Progenitor cell of endocrine pancreas (in vitro differentiated cells): ENCODE results near the gene CAMK1D. TPM values are rescaled to one million over a fixed set of nuclear protein-coding genes. Genes with fewer than 3 reads are reported as not detected.
A peak's percentile ranks its signal among the peaks of the same experiment; 100 is the strongest.

Source experiments
- DNase-seq: peaks from one replicate; pipeline ENCODE4 v3.0.0; 2021; ENCODE audit warnings: low spot score; ENCODE audit not compliant: unreplicated experiment
- H3K27ac Mint-ChIP-seq: 2 replicates; pipeline ENCODE4 v1.8.0; 2021; ENCODE audit warnings: mild to moderate bottlenecking, moderate library complexity, mixed read lengths
- H3K27me3 Mint-ChIP-seq: 2 replicates; pipeline ENCODE4 v1.8.0; 2021; ENCODE audit warnings: mixed read lengths
- H3K36me3 Mint-ChIP-seq: 2 replicates; pipeline ENCODE4 v1.8.0; 2022; ENCODE audit warnings: mixed read lengths; ENCODE audit not compliant: insufficient read depth
- H3K4me1 Mint-ChIP-seq: 2 replicates; pipeline ENCODE4 v1.8.0; 2021; ENCODE audit warnings: low read depth, mixed read lengths
- H3K4me3 Mint-ChIP-seq: 2 replicates; pipeline ENCODE4 v1.8.0; 2021; ENCODE audit warnings: low read depth, mild to moderate bottlenecking, moderate library complexity, mixed read lengths
- H3K9me3 Mint-ChIP-seq: 2 replicates; pipeline ENCODE4 v1.8.0; 2021; ENCODE audit warnings: low read depth, mixed read lengths
- CTCF ChIP-seq: fragments of 200-600 bp; sonication (generic); IDR thresholded peaks from one replicate; pipeline ENCODE4 v1.5.0; 2021; ENCODE audit warnings: antibody characterized with exemption, mild to moderate bottlenecking; ENCODE audit not compliant: unreplicated experiment
- total RNA-seq: library from RNA; stranded (reverse); gene quantifications from 2 replicates; pipeline ENCODE4 v1.2.1, GENCODE V29; 2021

CAMK1D gene
- total RNA-seq, 1 donor from 2014 or later = 10.8 TPM

GRCh38 chr10:12423896-12424295 is 74.5 kb downstream of the CAMK1D start:
- DNase-seq = no peak
- Mint-ChIP-seq H3K9me3 (no peaks in the 10 kb centered on the region), H3K36me3 (no peaks in the 10 kb centered on the region), H3K4me1 (peaks cover 8% of the 10 kb centered on the region), H3K27ac (peak overlapping the region; percentile 14), H3K4me3 (no peak overlapping the region), H3K27me3 (no peaks in the 10 kb centered on the region)
- TF ChIP-seq CTCF = no peak

- H3K27ac Mint-ChIP-seq = no peak overlapping the region
- DNase-seq = no peak
- H3K9me3 Mint-ChIP-seq = no peaks in the 10 kb centered on the region
- H3K4me3 Mint-ChIP-seq = no peak overlapping the region
- no peaks in the 10 kb centered on the region for H3K36me3 Mint-ChIP-seq
- peaks cover 7% of the 10 kb centered on the region for H3K4me1 Mint-ChIP-seq
- peaks cover 10% of the 10 kb centered on the region for H3K27me3 Mint-ChIP-seq
- TF ChIP-seq CTCF = no peak
Observed at GRCh38 chr10:12427276-12427675, 77.9 kb downstream of the CAMK1D start.

- Mint-ChIP-seq H3K4me1 (peaks cover 9% of the 10 kb centered on the region), H3K27ac (no peak overlapping the region), H3K27me3 (peaks cover 12% of the 10 kb centered on the region), H3K9me3 (no peaks in the 10 kb centered on the region), H3K36me3 (no peaks in the 10 kb centered on the region), H3K4me3 (no peak overlapping the region)
- no peak for DNase-seq
- TF ChIP-seq CTCF = no peak
Observed at GRCh38 chr10:12428447-12429135, 79.2 kb downstream of the CAMK1D start.

GRCh38 chr10:12430406-12430982 is 81.1 kb downstream of the CAMK1D start:
- no peak for TF ChIP-seq CTCF
- H3K27me3 Mint-ChIP-seq = peaks cover 12% of the 10 kb centered on the region
- H3K27ac Mint-ChIP-seq = no peak overlapping the region

GRCh38 chr10:12431151-12432101 is 82.1 kb downstream of the CAMK1D start:
- Mint-ChIP-seq H3K9me3 (no peaks in the 10 kb centered on the region), H3K4me3 (no peak overlapping the region), H3K36me3 (no peaks in the 10 kb centered on the region), H3K27ac (no peak overlapping the region), H3K27me3 (peaks cover 16% of the 10 kb centered on the region), H3K4me1 (peaks cover 11% of the 10 kb centered on the region)
- no peak for DNase-seq
- no peak for TF ChIP-seq CTCF

More at GRCh38 chr10:12430406-12430982, 81.1 kb downstream of the CAMK1D start:
- H3K36me3 Mint-ChIP-seq = no peaks in the 10 kb centered on the region
- H3K9me3 Mint-ChIP-seq = no peaks in the 10 kb centered on the region
- no peak overlapping the region for H3K4me3 Mint-ChIP-seq
- DNase-seq = no peak
- H3K4me1 Mint-ChIP-seq = peaks cover 11% of the 10 kb centered on the region
